Smooth muscle cell (in vitro differentiated cells): ENCODE data around the gene CA14. TPM values are rescaled to one million over a fixed set of nuclear protein-coding genes. Genes with fewer than 3 reads are reported as not detected.
"Not testable (repeated sequence)": the region's sequence is repeated elsewhere in the genome, so short reads cannot be mapped to it uniquely, and the experiment has no call there.

Experiments
- DNase-seq: peaks from one replicate; lab custom pipeline; 2025; ENCODE audit not compliant: unreplicated experiment; lab: John Stamatoyannopoulos, UW
- H2AFZ ChIP-seq: fragments of 200-600 bp; sonication (generic); 2 replicates; pipeline ENCODE4 v1.6.0; 2016; ENCODE audit warnings: antibody characterized with exemption, low read depth, mild to moderate bottlenecking
- H3F3A ChIP-seq: fragments of 200-600 bp; sonication (generic); 2 replicates; pipeline ENCODE4 v1.6.0; 2017; ENCODE audit warnings: antibody characterized with exemption, low read depth
- H3K27ac ChIP-seq: fragments of 200-600 bp; sonication (generic); 2 replicates; pipeline ENCODE4 v1.5.1; 2016; ENCODE audit warnings: low read depth, mild to moderate bottlenecking
- H3K27me3 ChIP-seq: fragments of 200-600 bp; sonication (generic); 2 replicates; pipeline ENCODE4 v1.6.1; 2016; ENCODE audit warnings: low read depth, mild to moderate bottlenecking
- H3K36me3 ChIP-seq: fragments of 200-600 bp; sonication (generic); 2 replicates; pipeline ENCODE4 v1.5.1; 2016; ENCODE audit warnings: low read depth
- H3K4me1 ChIP-seq: fragments of 200-600 bp; sonication (generic); 2 replicates; pipeline ENCODE4 v1.5.1; 2016; ENCODE audit warnings: low read depth
- H3K4me2 ChIP-seq: fragments of 200-600 bp; sonication (generic); 2 replicates; pipeline ENCODE4 v1.6.0; 2016; ENCODE audit warnings: mild to moderate bottlenecking
- H3K4me3 ChIP-seq: fragments of 200-600 bp; sonication (generic); 2 replicates; pipeline ENCODE4 v1.5.1; 2016; ENCODE audit warnings: mild to moderate bottlenecking
- H3K79me2 ChIP-seq: fragments of 200-600 bp; sonication (generic); 2 replicates; pipeline ENCODE4 v1.6.0; 2016; ENCODE audit warnings: low read depth, mild to moderate bottlenecking
- H3K9ac ChIP-seq: fragments of 200-600 bp; sonication (generic); 2 replicates; pipeline ENCODE4 v1.6.0; 2016; ENCODE audit warnings: low read depth
- H3K9me3 ChIP-seq: fragments of 200-600 bp; sonication (generic); replicated peaks from 2 replicates; pipeline ENCODE4 v1.5.1; 2016; ENCODE audit warnings: low read depth
- H4K20me1 ChIP-seq: fragments of 200-600 bp; sonication (generic); 2 replicates; pipeline ENCODE4 v1.6.0; 2016; ENCODE audit warnings: low read depth
- CTCF ChIP-seq: fragments of 200-600 bp; sonication (generic); IDR thresholded peaks from 2 replicates; pipeline ENCODE4 v1.5.1; 2017; ENCODE audit warnings: borderline replicate concordance, mild to moderate bottlenecking, antibody characterized with exemption; ENCODE audit not compliant: insufficient read depth, poor library complexity, severe bottlenecking
- WGBS: methylation state at CpG from one replicate; pipeline ENCODE4 v1.1.7; 2016; ENCODE audit warnings: low lambda C conversion rate; 5-methylcytosine and 5-hydroxymethylcytosine counted together
- polyA plus RNA-seq: library from polyadenylated mRNA; unstranded; fragments of >200 nt; fragmentation: Nextera tagmentation; extraction: Ambion mirVana; gene quantifications from 2 replicates; pipeline ENCODE4 v1.2.1, GENCODE V29; 2016
- total RNA-seq: library from RNA; depleted of rRNA; stranded (reverse); fragments of >200 nt; gene quantifications from 2 replicates; pipeline ENCODE4 v1.2.3, GENCODE V29; 2014

Gene CA14
- total and polyA plus RNA-seq, 2 experiments from 2014 or later = 0.59 TPM; not detected in 1

GRCh38 chr1:150227228-150227627, 30.3 kb upstream of the CA14 start:
- TF ChIP-seq CTCF = no peak
- no peak overlapping the region for H2AFZ ChIP-seq
- no peak overlapping the region for H3K4me2 ChIP-seq
- no peaks in the 10 kb centered on the region for H3F3A ChIP-seq
- H3K79me2 ChIP-seq = peaks cover 21% of the 10 kb centered on the region
- H4K20me1 ChIP-seq = no peaks in the 10 kb centered on the region
- peaks cover 11% of the 10 kb centered on the region for H3K36me3 ChIP-seq
- no peak overlapping the region for H3K27ac ChIP-seq
- no peaks in the 10 kb centered on the region for H3K9me3 ChIP-seq
- H3K27me3 ChIP-seq = no peaks in the 10 kb centered on the region
- H3K4me1 ChIP-seq = no peaks in the 10 kb centered on the region
- H3K4me3 ChIP-seq = no peak overlapping the region
- no peak overlapping the region for H3K9ac ChIP-seq
- DNase-seq = no peak

GRCh38 chr1:150228246-150228645, 29.3 kb upstream of the CA14 start:
- H3K79me2 ChIP-seq = peaks cover 30% of the 10 kb centered on the region
- DNase-seq, H3K4me2 ChIP-seq: not testable (repeated sequence)

GRCh38 chr1:150232921-150233320, 24.7 kb upstream of the CA14 start:
- H3K36me3 ChIP-seq, H3K4me2 ChIP-seq, H3K9ac ChIP-seq, H3F3A ChIP-seq, DNase-seq, H2AFZ ChIP-seq, H3K9me3 ChIP-seq, H3K27me3 ChIP-seq, H3K27ac ChIP-seq, H3K4me3 ChIP-seq: not testable (repeated sequence)
- 93% methylated on average over 10 of the region's 10 CpGs for WGBS
- H3K79me2 ChIP-seq = peaks cover 52% of the 10 kb centered on the region
- peaks cover 14% of the 10 kb centered on the region for H3K4me1 ChIP-seq
- peaks cover 13% of the 10 kb centered on the region for H4K20me1 ChIP-seq

More at GRCh38 chr1:150228246-150228645, 29.3 kb upstream of the CA14 start:
- H3K9me3 ChIP-seq, H3K27me3 ChIP-seq, H4K20me1 ChIP-seq, H3F3A ChIP-seq, H3K4me1 ChIP-seq, H3K9ac ChIP-seq, H2AFZ ChIP-seq, H3K27ac ChIP-seq, H3K4me3 ChIP-seq: not testable (repeated sequence)
- peaks cover 11% of the 10 kb centered on the region for H3K36me3 ChIP-seq
- WGBS = 96% methylated on average over 10 of the region's 10 CpGs

- peaks cover 7% of the 10 kb centered on the region for H3F3A ChIP-seq
- H3K36me3 ChIP-seq = no peaks in the 10 kb centered on the region
- H3K27ac ChIP-seq = peak overlapping the region; percentile 68
- H3K9ac ChIP-seq = peak overlapping the region; percentile 81
- H3K4me3 ChIP-seq = peak overlapping the region; percentile 82
- DNase-seq = no peak
- no peak for TF ChIP-seq CTCF
- peaks cover 13% of the 10 kb centered on the region for H4K20me1 ChIP-seq
- H3K27me3 ChIP-seq = no peaks in the 10 kb centered on the region
- H2AFZ ChIP-seq = peak overlapping the region; percentile 77
- H3K4me2 ChIP-seq = peak overlapping the region; percentile 90
- peaks cover 52% of the 10 kb centered on the region for H3K79me2 ChIP-seq
- peaks cover 14% of the 10 kb centered on the region for H3K4me1 ChIP-seq
- 34% methylated on average over 15 of the region's 15 CpGs for WGBS
- no peaks in the 10 kb centered on the region for H3K9me3 ChIP-seq
These were observed 23.9 kb upstream of the CA14 start for GRCh38 chr1:150233359-150234308.
